Osteocyte (in vitro differentiated cells): ENCODE results near the gene GNB3. TPM values are rescaled to one million over a fixed set of nuclear protein-coding genes. Genes with fewer than 3 reads are reported as not detected.

Source experiments
- DNase-seq: peaks from one replicate; pipeline ENCODE4 v3.0.0; 2021; ENCODE audit warnings: mixed read lengths; ENCODE audit not compliant: unreplicated experiment; ENCODE audit errors: extremely low spot score
- H3K27ac Mint-ChIP-seq: one replicate; pipeline ENCODE4 v1.8.0; 2021; ENCODE audit warnings: mild to moderate bottlenecking, mixed read lengths; ENCODE audit not compliant: unreplicated experiment
- H3K27me3 Mint-ChIP-seq: one replicate; pipeline ENCODE4 v1.8.0; 2021; ENCODE audit warnings: mixed read lengths; ENCODE audit not compliant: unreplicated experiment
- H3K36me3 Mint-ChIP-seq: one replicate; pipeline ENCODE4 v1.8.0; 2021; ENCODE audit warnings: mixed read lengths; ENCODE audit not compliant: unreplicated experiment
- H3K4me1 Mint-ChIP-seq: one replicate; pipeline ENCODE4 v1.8.0; 2021; ENCODE audit warnings: mixed read lengths; ENCODE audit not compliant: unreplicated experiment
- H3K4me3 Mint-ChIP-seq: one replicate; pipeline ENCODE4 v1.8.0; 2021; ENCODE audit warnings: mild to moderate bottlenecking, moderate library complexity, mixed read lengths; ENCODE audit not compliant: unreplicated experiment
- H3K9me3 Mint-ChIP-seq: one replicate; pipeline ENCODE4 v1.8.0; 2021; ENCODE audit warnings: mixed read lengths; ENCODE audit not compliant: unreplicated experiment
- total RNA-seq: library from RNA; stranded (reverse); gene quantifications from 2 replicates; pipeline ENCODE4 v1.2.1, GENCODE V29; 2021
- TF ChIP-seq, protein P1 (sequence below): fragments of 200-600 bp; sonication (generic); IDR thresholded peaks from 2 replicates; pipeline ENCODE4 v1.5.0; 2021; ENCODE audit warnings: antibody characterized with exemption, mild to moderate bottlenecking, moderate library complexity

The GNB3 gene
- total RNA-seq, 1 donor from 2014 or later: 10.6 TPM

DNA sequence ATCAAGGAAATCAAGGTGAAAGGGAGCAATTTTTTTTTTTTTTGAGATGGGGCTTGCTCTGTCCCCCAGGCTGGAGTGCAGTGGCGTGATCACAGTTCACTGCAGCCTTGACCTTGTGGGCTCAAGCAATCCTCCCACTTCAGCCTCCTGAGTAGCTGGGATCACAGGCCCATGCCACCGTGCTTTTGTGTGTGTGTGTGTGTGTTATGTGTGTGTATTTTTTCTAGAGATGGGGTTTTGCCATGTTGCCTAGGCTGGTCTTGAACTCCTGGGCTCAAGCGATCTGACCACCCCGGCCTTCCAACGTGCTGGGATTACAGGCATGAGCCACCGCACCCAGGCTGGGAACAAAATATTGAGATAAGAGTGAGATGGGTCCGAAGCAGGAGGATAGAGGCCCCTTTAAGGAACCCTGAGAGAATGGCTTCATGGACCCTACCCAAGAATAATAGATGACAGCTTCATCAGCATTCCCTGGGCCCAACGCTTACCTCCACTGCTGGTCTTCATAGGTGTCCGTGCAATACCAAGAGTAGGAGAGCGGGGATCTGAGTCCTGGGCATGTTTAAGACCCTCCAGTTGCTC is 9.3 kb downstream of the GNB3 start:
- TF ChIP-seq, protein P1, sequence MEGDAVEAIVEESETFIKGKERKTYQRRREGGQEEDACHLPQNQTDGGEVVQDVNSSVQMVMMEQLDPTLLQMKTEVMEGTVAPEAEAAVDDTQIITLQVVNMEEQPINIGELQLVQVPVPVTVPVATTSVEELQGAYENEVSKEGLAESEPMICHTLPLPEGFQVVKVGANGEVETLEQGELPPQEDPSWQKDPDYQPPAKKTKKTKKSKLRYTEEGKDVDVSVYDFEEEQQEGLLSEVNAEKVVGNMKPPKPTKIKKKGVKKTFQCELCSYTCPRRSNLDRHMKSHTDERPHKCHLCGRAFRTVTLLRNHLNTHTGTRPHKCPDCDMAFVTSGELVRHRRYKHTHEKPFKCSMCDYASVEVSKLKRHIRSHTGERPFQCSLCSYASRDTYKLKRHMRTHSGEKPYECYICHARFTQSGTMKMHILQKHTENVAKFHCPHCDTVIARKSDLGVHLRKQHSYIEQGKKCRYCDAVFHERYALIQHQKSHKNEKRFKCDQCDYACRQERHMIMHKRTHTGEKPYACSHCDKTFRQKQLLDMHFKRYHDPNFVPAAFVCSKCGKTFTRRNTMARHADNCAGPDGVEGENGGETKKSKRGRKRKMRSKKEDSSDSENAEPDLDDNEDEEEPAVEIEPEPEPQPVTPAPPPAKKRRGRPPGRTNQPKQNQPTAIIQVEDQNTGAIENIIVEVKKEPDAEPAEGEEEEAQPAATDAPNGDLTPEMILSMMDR: no peak
- Mint-ChIP-seq H3K4me1 (peaks cover 34% of the 10 kb centered on the region), H3K4me3 (peak overlapping the region; percentile 61), H3K36me3 (peaks cover 15% of the 10 kb centered on the region), H3K27ac (peak overlapping the region; percentile 70), H3K9me3 (no peaks in the 10 kb centered on the region), H3K27me3 (no peaks in the 10 kb centered on the region)
- DNase-seq: no peak

GRCh38 chr12:6850796-6851152 is 10.0 kb downstream of the GNB3 start:
- H3K27me3 Mint-ChIP-seq: no peaks in the 10 kb centered on the region
- no peaks in the 10 kb centered on the region for H3K9me3 Mint-ChIP-seq
- peak overlapping the region; percentile 99 for H3K27ac Mint-ChIP-seq
- H3K4me1 Mint-ChIP-seq: peaks cover 34% of the 10 kb centered on the region
- DNase-seq: no peak
- H3K36me3 Mint-ChIP-seq: peaks cover 16% of the 10 kb centered on the region
- H3K4me3 Mint-ChIP-seq: peak overlapping the region; percentile 97
- TF ChIP-seq, protein P1: no peak

DNA sequence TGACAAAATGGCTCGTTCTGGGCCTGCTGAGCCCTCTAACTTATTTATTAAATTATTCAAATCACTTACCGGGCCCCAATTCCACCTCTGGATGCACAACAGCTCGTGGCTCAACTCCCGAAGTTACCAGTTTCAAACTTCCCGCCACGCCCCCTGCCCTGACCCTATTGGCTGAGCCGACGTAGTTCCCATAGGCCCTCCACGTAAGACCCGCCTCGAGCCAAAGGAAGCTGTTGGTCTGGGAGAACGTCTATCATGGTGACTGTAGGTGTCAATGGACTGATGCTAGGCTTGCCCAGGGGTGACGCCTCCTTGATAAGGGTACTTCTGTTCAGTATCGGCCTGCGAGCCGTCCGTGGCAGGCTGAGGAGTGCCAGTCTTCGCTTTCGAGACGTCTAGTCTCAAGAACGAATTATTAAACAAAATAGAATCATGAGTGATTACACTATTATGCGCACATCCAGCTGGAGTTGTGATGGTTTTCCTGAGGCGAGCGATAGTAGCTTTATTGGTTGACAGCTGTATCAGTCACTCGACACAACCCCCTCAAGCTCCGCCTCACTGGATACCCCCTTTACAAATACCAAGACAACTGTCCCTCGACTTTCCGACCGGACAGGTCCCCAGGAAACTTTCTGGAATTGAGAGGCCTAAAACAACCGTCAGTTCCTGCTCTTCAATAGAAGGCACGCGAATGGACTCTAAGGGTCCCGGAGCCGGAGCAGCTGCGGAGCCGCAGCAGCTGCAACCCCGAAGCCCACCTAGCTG is 10.6 kb downstream of the GNB3 start, which contains the start of gene CDCA3:
Gene CDCA3, minus strand, starts transcription at position 134 of the 768 bp plus-strand sequence. CDS start 334 bp downstream, outside the sequence.
- Mint-ChIP-seq H3K27ac (peak within 1 kb of the TSS; percentile 99), H3K9me3 (no peaks in the 10 kb centered on the region), H3K27me3 (no peaks in the 10 kb centered on the region), H3K4me3 (peak within 1 kb of the TSS; percentile 97), H3K4me1 (peaks cover 34% of the 10 kb centered on the region), H3K36me3 (peaks cover 17% of the 10 kb centered on the region)
- TF ChIP-seq, protein P1: no peak
- peak; percentile 96 for DNase-seq

GRCh38 chr12:6851921-6852650 is 11.4 kb downstream of the GNB3 start, which contains the start of gene USP5:
USP5 (plus strand) TSS chr12:6852150; CDS start chr12:6852180, 30 bp downstream.
- H3K4me3 Mint-ChIP-seq: peak within 1 kb of the TSS; percentile 97
- H3K27ac Mint-ChIP-seq: peak within 1 kb of the TSS; percentile 99
- H3K36me3 Mint-ChIP-seq: peaks cover 13% of the 10 kb centered on the region
- TF ChIP-seq, protein P1: no peak
- H3K9me3 Mint-ChIP-seq: no peaks in the 10 kb centered on the region
- peak; percentile 99 for DNase-seq
- H3K4me1 Mint-ChIP-seq: peaks cover 34% of the 10 kb centered on the region
- no peaks in the 10 kb centered on the region for H3K27me3 Mint-ChIP-seq
